Psoas muscle (tissue), 8 donors: Measurements from ENCODE around the gene CNIH1. TPM values are rescaled to one million over a fixed set of nuclear protein-coding genes. Genes with fewer than 3 reads are reported as not detected.

ENCODE experiments used
- ATAC-seq, 4 donors: fragments of 200-7000 bp; cut with Tn5 transposase; one replicate each; pipeline ENCODE4 v1.9.1; 2020; ENCODE audit warnings: moderate library complexity in 3 of 4, mild to moderate bottlenecking in 2 of 4
- DNase-seq, 2 donors: peaks; one replicate each; pipeline ENCODE4 v3.0.0-alpha.2; 2020
- H3K27ac ChIP-seq: fragments of 200-600 bp; one replicate; pipeline ENCODE4 v1.8.0; 2022
- H3K27me3 ChIP-seq, 3 donors: fragments of 200-600 bp in 1 of 3; one replicate each; pipeline versions ENCODE4 v1.6.1 to v1.8.0; 2013 to 2022; ENCODE audit warnings: low read length in 2 of 3, mild to moderate bottlenecking in 2 of 3, moderate library complexity in 1 of 3; ENCODE audit not compliant: insufficient read depth in 3 of 3
- H3K36me3 ChIP-seq, 2 donors: fragments of 200-600 bp in 1 of 2; one replicate each; pipeline versions ENCODE4 v1.6.1 to v1.8.0; 2013 to 2022; ENCODE audit warnings: low read depth in 1 of 2, mild to moderate bottlenecking in 1 of 2, moderate library complexity in 1 of 2; ENCODE audit not compliant: insufficient read depth in 1 of 2
- H3K4me1 ChIP-seq: fragments of 200-600 bp; one replicate; pipeline ENCODE4 v1.8.0; 2022
- H3K4me3 ChIP-seq: fragments of 200-600 bp; one replicate; pipeline ENCODE4 v1.8.0; 2022; ENCODE audit warnings: mild to moderate bottlenecking
- H3K9me3 ChIP-seq: fragments of 200-600 bp; one replicate; pipeline ENCODE4 v1.8.0; 2022
- WGBS, 3 donors: extraction: QIAGEN DNeasy Blood & Tissue Kit; methylation state at CpG; one replicate each; pipeline versions ENCODE4 v1.1.6 to v1.1.7; 2013; 5-methylcytosine and 5-hydroxymethylcytosine counted together
- intact Hi-C, 2 donors: fragments of 100-400 bp; cut with DNase I; formaldehyde crosslinking; loops; one replicate each; pipeline versions ENCODE4 v1.11.0 to v1.14.2; 2022
- polyA plus RNA-seq, 3 donors: library from polyadenylated mRNA; stranded (reverse); fragments of 200-250 nt; gene quantifications; one replicate each; pipeline ENCODE4 v1.2.3, GENCODE V29; 2013
- total RNA-seq, 4 donors: library from RNA; stranded (reverse); fragmentation: NEBNext Ultra II Directional in 2 of 4; extraction: Animal tissue kit (Norgen Biotek cat#: 25700) in 2 of 4; gene quantifications; one replicate each; pipeline versions ENCODE4 v1.2.1 to v1.2.4, GENCODE V29; 2021 to 2023
- TF ChIP-seq, protein P1 (sequence below): fragments of 200-600 bp; IDR thresholded peaks from one replicate; pipeline ENCODE4 v1.8.0; 2022; ENCODE audit warnings: antibody characterized with exemption
- donor health status: healthy with polysubstance abuse.
- donor health status: DM: no; HTN: no; CAD: no; lungs with moderate emphysema.
- donor health status: Bipolar disorder and iron deficiency.
- donor health status: healthy.
- donor health status: DM: yes; HTN: yes; CAD: no.
- donor health status: DM: no; HTN: no; CAD: no.
- donor health status: DM: no; HTN: no; CAD: no.
- donor health status: DM: yes; HTN: yes; CAD: no.

Gene CNIH1
- total and polyA plus RNA-seq, 7 donors: 57.8 to 172 (median 79.0) TPM

GRCh38 chr14:54483846-54484245 is 42.7 kb upstream of the CNIH1 start:
- no peaks in the 10 kb centered on the region for H3K27me3 ChIP-seq
- TF ChIP-seq, protein P1, sequence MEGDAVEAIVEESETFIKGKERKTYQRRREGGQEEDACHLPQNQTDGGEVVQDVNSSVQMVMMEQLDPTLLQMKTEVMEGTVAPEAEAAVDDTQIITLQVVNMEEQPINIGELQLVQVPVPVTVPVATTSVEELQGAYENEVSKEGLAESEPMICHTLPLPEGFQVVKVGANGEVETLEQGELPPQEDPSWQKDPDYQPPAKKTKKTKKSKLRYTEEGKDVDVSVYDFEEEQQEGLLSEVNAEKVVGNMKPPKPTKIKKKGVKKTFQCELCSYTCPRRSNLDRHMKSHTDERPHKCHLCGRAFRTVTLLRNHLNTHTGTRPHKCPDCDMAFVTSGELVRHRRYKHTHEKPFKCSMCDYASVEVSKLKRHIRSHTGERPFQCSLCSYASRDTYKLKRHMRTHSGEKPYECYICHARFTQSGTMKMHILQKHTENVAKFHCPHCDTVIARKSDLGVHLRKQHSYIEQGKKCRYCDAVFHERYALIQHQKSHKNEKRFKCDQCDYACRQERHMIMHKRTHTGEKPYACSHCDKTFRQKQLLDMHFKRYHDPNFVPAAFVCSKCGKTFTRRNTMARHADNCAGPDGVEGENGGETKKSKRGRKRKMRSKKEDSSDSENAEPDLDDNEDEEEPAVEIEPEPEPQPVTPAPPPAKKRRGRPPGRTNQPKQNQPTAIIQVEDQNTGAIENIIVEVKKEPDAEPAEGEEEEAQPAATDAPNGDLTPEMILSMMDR: no peak
- H3K36me3 ChIP-seq: peaks cover 4 to 48% of the 10 kb centered on the region in 2 donors
- intact Hi-C loops: loop anchor here in 1 of 2 donors (5.0 kb wide), 1 partner anchor 42 kb away; the partner anchor contains the start of gene CNIH1
- H3K4me1 ChIP-seq: peaks cover 21% of the 10 kb centered on the region
- DNase-seq (no peak), ATAC-seq (no peak)
- no peak overlapping the region for H3K4me3 ChIP-seq
- H3K27ac ChIP-seq: no peak overlapping the region
- H3K9me3 ChIP-seq: no peaks in the 10 kb centered on the region

GRCh38 chr14:54483073-54483745 is 42.0 kb upstream of the CNIH1 start:
- intact Hi-C loops: loop anchor here in 1 of 2 donors (5.0 kb wide), 1 partner anchor 41 kb away; the partner anchor contains the start of gene CNIH1
- Histone ChIP-seq H3K4me3 (no peak overlapping the region), H3K27me3 (no peaks in the 10 kb centered on the region), H3K36me3 (peaks cover 4 to 54% of the 10 kb centered on the region in 2 donors), H3K9me3 (no peaks in the 10 kb centered on the region), H3K4me1 (peaks cover 22% of the 10 kb centered on the region), H3K27ac (no peak overlapping the region)
- TF ChIP-seq, protein P1: no peak
- ATAC-seq (peak in 1 of 4 donors; percentile 41), DNase-seq (no peak)
- WGBS, 3 donors: 76 to 83% (median 81%) methylated on average over 8 of the region's 8 CpGs

GRCh38 chr14:54481695-54482094 is 40.5 kb upstream of the CNIH1 start:
- no peak for DNase-seq
- H3K4me3 ChIP-seq: no peak overlapping the region
- TF ChIP-seq, protein P1: no peak
- H3K9me3 ChIP-seq: no peaks in the 10 kb centered on the region
- intact Hi-C loops: loop anchor here in 1 of 2 donors (5.0 kb wide), 1 partner anchor 39 kb away; the partner anchor contains the start of gene CNIH1
- no peaks in the 10 kb centered on the region for H3K27me3 ChIP-seq
- WGBS, 3 donors: 90 to 93% (median 91%) methylated on average over 2 of the region's 2 CpGs
- H3K36me3 ChIP-seq: peaks cover 4 to 69% of the 10 kb centered on the region in 2 donors
- ATAC-seq: no peak
- H3K4me1 ChIP-seq: peaks cover 9% of the 10 kb centered on the region
- H3K27ac ChIP-seq: no peak overlapping the region

GRCh38 chr14:54480830-54481562 is 39.8 kb upstream of the CNIH1 start:
- H3K36me3 ChIP-seq: peaks cover 4 to 75% of the 10 kb centered on the region in 2 donors
- peaks cover 7% of the 10 kb centered on the region for H3K4me1 ChIP-seq
- ATAC-seq (no peak), DNase-seq (no peak)
- TF ChIP-seq, protein P1: no peak
- no peak overlapping the region for H3K4me3 ChIP-seq
- WGBS, 3 donors: 93 to 94% (median 93%) methylated on average over 4 of the region's 4 CpGs
- no peaks in the 10 kb centered on the region for H3K27me3 ChIP-seq
- H3K9me3 ChIP-seq: no peaks in the 10 kb centered on the region
- H3K27ac ChIP-seq: no peak overlapping the region
- intact Hi-C loops: loop anchor here in 1 of 2 donors (5.0 kb wide), 1 partner anchor 39 kb away; the partner anchor contains the start of gene CNIH1
